HepG2 (cell line): Measurements from ENCODE around the gene SH3PXD2A. TPM values are rescaled to one million over a fixed set of nuclear protein-coding genes. Genes with fewer than 3 reads are reported as not detected.

Experiments
- CREB1 ChIP-seq, 2 experiments: fragments of 450-650 bp in 1 of 2; IDR thresholded peaks; 2 replicates each; pipeline ENCODE4 v1.6.1; 2016 to 2017; ENCODE audit warnings: control low read depth in 1 of 2, mild to moderate bottlenecking in 1 of 2, missing compliant biosample characterization in 1 of 2, missing genetic modification characterization in 1 of 2
- EED ChIP-seq: sonication (generic); formaldehyde crosslinking; IDR thresholded peaks from 2 replicates; pipeline ENCODE4 v1.5.0; 2020; ENCODE audit warnings: mild to moderate bottlenecking, missing genetic modification reagents
- FOXK2 ChIP-seq: fragments of 450-650 bp; IDR thresholded peaks from 2 replicates; pipeline ENCODE4 v1.6.1; 2016
- GATA4 ChIP-seq: sonication (generic); IDR thresholded peaks from 2 replicates; pipeline ENCODE4 v1.6.1; 2016; ENCODE audit warnings: antibody characterized with exemption, low read depth, borderline replicate concordance
- HMGA1 ChIP-seq: sonication (generic); formaldehyde crosslinking; conservative IDR thresholded peaks from 2 replicates; pipeline ENCODE4 v1.4.0; 2020; ENCODE audit warnings: missing genetic modification reagents
- KDM2A ChIP-seq: sonication (generic); formaldehyde crosslinking; IDR thresholded peaks from 2 replicates; pipeline ENCODE4 v1.4.0; 2020; ENCODE audit warnings: low read depth, missing genetic modification reagents, borderline replicate concordance
- MATR3 ChIP-seq: sonication (generic); formaldehyde crosslinking; IDR thresholded peaks from 2 replicates; pipeline ENCODE4 v1.4.0; 2020; ENCODE audit warnings: missing genetic modification reagents
- MIER3 ChIP-seq: IDR thresholded peaks from 2 replicates; pipeline ENCODE4 v1.6.1; 2016; ENCODE audit warnings: missing compliant biosample characterization, borderline replicate concordance
- NFKB2 ChIP-seq: sonication (generic); formaldehyde crosslinking; IDR thresholded peaks from 2 replicates; pipeline ENCODE4 v1.4.0; 2020; ENCODE audit warnings: missing genetic modification reagents, borderline replicate concordance
- PAWR ChIP-seq: sonication (generic); formaldehyde crosslinking; IDR thresholded peaks from 2 replicates; pipeline ENCODE4 v1.4.0; 2020; ENCODE audit warnings: missing genetic modification reagents, mild to moderate bottlenecking, borderline replicate concordance
- PLRG1 ChIP-seq: fragments of 450-650 bp; conservative IDR thresholded peaks from 2 replicates; pipeline ENCODE4 v1.6.1; 2016
- POLR2G ChIP-seq: fragments of 200-400 bp; formaldehyde crosslinking; IDR thresholded peaks from 2 replicates; pipeline ENCODE4 v1.6.1; 2018; ENCODE audit warnings: mild to moderate bottlenecking, low read depth, low read length, moderate library complexity
- SOX13 ChIP-seq, 3 experiments: fragments of 450-650 bp in 1 of 3; sonication (generic) in 1 of 3; formaldehyde crosslinking in 1 of 3; IDR thresholded peaks in 2 of 3; conservative IDR thresholded peaks in 1 of 3; 2 replicates each; pipeline versions ENCODE4 v1.5.0 to v1.6.1; 2016 to 2020; ENCODE audit warnings: antibody characterized with exemption in 1 of 3, mild to moderate bottlenecking in 1 of 3, missing compliant biosample characterization in 1 of 3, missing genetic modification reagents in 1 of 3, moderate library complexity in 1 of 3
- SP2 ChIP-seq: sonication (generic); formaldehyde crosslinking; IDR thresholded peaks from 2 replicates; pipeline ENCODE4 v1.5.1; 2020; ENCODE audit warnings: mild to moderate bottlenecking, missing genetic modification reagents
- TBX3 ChIP-seq: fragments of 450-650 bp; IDR thresholded peaks from 2 replicates; pipeline ENCODE4 v1.6.1; 2017; ENCODE audit warnings: antibody characterized with exemption, mild to moderate bottlenecking, inconsistent platforms, borderline replicate concordance
- ZNF12 ChIP-seq: sonication (generic); formaldehyde crosslinking; IDR thresholded peaks from 2 replicates; pipeline ENCODE4 v1.5.0; 2020; ENCODE audit warnings: missing genetic modification reagents
- ZNF296 ChIP-seq: sonication (generic); formaldehyde crosslinking; conservative IDR thresholded peaks from 2 replicates; pipeline ENCODE4 v1.5.0; 2020; ENCODE audit warnings: mild to moderate bottlenecking, missing genetic modification reagents
- ZNF432 ChIP-seq: sonication (generic); formaldehyde crosslinking; IDR thresholded peaks from 2 replicates; pipeline ENCODE4 v1.5.0; 2020; ENCODE audit warnings: missing genetic modification reagents, mild to moderate bottlenecking, borderline replicate concordance
- ZNF501 ChIP-seq: sonication (generic); formaldehyde crosslinking; IDR thresholded peaks from 2 replicates; pipeline ENCODE4 v1.5.1; 2020; ENCODE audit warnings: mild to moderate bottlenecking, moderate library complexity, missing genetic modification reagents
- ZNF777 ChIP-seq: sonication (generic); formaldehyde crosslinking; IDR thresholded peaks from 2 replicates; pipeline ENCODE4 v1.4.0; 2020; ENCODE audit warnings: missing genetic modification reagents
- polyA plus RNA-seq, 8 experiments: library from polyadenylated mRNA; depleted of rRNA in 3 of 8; stranded (reverse) in 7 of 8; unstranded in 1 of 8; fragments of >200 nt; fragmentation: Illumina TruSeq in 4 of 8; extraction: Trizol in 4 of 8; gene quantifications; 2 replicates each; pipeline versions ENCODE4 v1.2.1 to v1.2.3, GENCODE V29; 2011 to 2016; ENCODE audit warnings: low read depth in 4 of 8, missing spikeins in 1 of 8, mixed read lengths in 1 of 8; ENCODE audit not compliant: insufficient read depth in 1 of 8
- total RNA-seq, 5 experiments: library from RNA; depleted of rRNA; stranded (reverse); fragments of >200 nt; fragmentation: Illumina TruSeq; extraction: Trizol; gene quantifications; 2 replicates each; pipeline ENCODE4 v1.2.3, GENCODE V29; 2016; ENCODE audit warnings: low read depth in 1 of 5
- TF ChIP-seq, protein P1 (sequence below): sonication (generic); formaldehyde crosslinking; IDR thresholded peaks from 2 replicates; pipeline ENCODE4 v1.5.0; 2020; ENCODE audit warnings: mild to moderate bottlenecking, missing genetic modification reagents, borderline replicate concordance

The SH3PXD2A gene
- total and polyA plus RNA-seq, 2 of the 13 experiments (the other 11 are each of a cell fraction or from before 2014, with no cell fraction given): 11.1 to 11.3 TPM

- TF ChIP-seq, protein P1, sequence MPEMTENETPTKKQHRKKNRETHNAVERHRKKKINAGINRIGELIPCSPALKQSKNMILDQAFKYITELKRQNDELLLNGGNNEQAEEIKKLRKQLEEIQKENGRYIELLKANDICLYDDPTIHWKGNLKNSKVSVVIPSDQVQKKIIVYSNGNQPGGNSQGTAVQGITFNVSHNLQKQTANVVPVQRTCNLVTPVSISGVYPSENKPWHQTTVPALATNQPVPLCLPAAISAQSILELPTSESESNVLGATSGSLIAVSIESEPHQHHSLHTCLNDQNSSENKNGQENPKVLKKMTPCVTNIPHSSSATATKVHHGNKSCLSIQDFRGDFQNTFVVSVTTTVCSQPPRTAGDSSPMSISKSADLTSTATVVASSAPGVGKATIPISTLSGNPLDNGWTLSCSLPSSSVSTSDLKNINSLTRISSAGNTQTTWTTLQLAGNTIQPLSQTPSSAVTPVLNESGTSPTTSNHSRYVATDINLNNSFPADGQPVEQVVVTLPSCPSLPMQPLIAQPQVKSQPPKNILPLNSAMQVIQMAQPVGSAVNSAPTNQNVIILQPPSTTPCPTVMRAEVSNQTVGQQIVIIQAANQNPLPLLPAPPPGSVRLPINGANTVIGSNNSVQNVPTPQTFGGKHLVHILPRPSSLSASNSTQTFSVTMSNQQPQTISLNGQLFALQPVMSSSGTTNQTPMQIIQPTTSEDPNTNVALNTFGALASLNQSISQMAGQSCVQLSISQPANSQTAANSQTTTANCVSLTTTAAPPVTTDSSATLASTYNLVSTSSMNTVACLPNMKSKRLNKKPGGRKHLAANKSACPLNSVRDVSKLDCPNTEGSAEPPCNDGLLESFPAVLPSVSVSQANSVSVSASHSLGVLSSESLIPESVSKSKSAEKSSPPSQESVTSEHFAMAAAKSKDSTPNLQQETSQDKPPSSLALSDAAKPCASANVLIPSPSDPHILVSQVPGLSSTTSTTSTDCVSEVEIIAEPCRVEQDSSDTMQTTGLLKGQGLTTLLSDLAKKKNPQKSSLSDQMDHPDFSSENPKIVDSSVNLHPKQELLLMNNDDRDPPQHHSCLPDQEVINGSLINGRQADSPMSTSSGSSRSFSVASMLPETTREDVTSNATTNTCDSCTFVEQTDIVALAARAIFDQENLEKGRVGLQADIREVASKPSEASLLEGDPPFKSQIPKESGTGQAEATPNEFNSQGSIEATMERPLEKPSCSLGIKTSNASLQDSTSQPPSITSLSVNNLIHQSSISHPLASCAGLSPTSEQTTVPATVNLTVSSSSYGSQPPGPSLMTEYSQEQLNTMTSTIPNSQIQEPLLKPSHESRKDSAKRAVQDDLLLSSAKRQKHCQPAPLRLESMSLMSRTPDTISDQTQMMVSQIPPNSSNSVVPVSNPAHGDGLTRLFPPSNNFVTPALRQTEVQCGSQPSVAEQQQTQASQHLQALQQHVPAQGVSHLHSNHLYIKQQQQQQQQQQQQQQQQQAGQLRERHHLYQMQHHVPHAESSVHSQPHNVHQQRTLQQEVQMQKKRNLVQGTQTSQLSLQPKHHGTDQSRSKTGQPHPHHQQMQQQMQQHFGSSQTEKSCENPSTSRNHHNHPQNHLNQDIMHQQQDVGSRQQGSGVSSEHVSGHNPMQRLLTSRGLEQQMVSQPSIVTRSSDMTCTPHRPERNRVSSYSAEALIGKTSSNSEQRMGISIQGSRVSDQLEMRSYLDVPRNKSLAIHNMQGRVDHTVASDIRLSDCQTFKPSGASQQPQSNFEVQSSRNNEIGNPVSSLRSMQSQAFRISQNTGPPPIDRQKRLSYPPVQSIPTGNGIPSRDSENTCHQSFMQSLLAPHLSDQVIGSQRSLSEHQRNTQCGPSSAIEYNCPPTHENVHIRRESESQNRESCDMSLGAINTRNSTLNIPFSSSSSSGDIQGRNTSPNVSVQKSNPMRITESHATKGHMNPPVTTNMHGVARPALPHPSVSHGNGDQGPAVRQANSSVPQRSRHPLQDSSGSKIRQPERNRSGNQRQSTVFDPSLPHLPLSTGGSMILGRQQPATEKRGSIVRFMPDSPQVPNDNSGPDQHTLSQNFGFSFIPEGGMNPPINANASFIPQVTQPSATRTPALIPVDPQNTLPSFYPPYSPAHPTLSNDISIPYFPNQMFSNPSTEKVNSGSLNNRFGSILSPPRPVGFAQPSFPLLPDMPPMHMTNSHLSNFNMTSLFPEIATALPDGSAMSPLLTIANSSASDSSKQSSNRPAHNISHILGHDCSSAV (CRISPR knock-in tag): no peak
- TF ChIP-seq MATR3 (CRISPR knock-in tag): no peak
- peak; percentile 19; the same call in 1 of the 2 replicates for TF ChIP-seq FOXK2
- 0 out of 2 replicates have a peak, but pooled peaks have one; percentile 25 for TF ChIP-seq ZNF12 (CRISPR knock-in tag)
- no peak for TF ChIP-seq ZNF296 (CRISPR knock-in tag)
- no peak for TF ChIP-seq HMGA1 (CRISPR knock-in tag)
- no peak for TF ChIP-seq ZNF777
- TF ChIP-seq ZNF501 (CRISPR knock-in tag): 0 out of 2 replicates have a peak, but pooled peaks have one; percentile 11
- TF ChIP-seq PAWR (CRISPR knock-in tag): no peak
- TF ChIP-seq KDM2A (CRISPR knock-in tag): no peak; the same call in 1 of the 2 replicates
- TF ChIP-seq NFKB2 (CRISPR knock-in tag): no peak
- no peak for TF ChIP-seq GATA4
- TF ChIP-seq MIER3: no peak
- TF ChIP-seq PLRG1: no peak
- TF ChIP-seq TBX3: peak; percentile 16; the same call in 1 of the 2 replicates
- TF ChIP-seq SOX13 (IDR thresholded peaks at IDR 0.05): no peak
- TF ChIP-seq SOX13 (CRISPR knock-in tag; conservative IDR thresholded peaks at IDR 0.05 in 1 of 2, IDR thresholded peaks at IDR 0.05 in 1 of 2): no peak
- TF ChIP-seq CREB1 (IDR thresholded peaks at IDR 0.05): no peak
- peak; percentile 5; the same call in 1 of the 2 replicates for TF ChIP-seq CREB1 (CRISPR knock-in tag; IDR thresholded peaks at IDR 0.05)
- TF ChIP-seq SP2 (CRISPR knock-in tag): no peak
- TF ChIP-seq EED (CRISPR knock-in tag): no peak
- no peak for TF ChIP-seq ZNF432
- peak; percentile 48; the same call in 1 of the 2 replicates for TF ChIP-seq POLR2G
Observed at GRCh38 chr10:103853428-103854264, 1.7 kb downstream of the SH3PXD2A start (continued).
